ENCODE data around the gene PCSK5. TPM values are rescaled to one million over a fixed set of nuclear protein-coding genes. Genes with fewer than 3 reads are reported as not detected.

PCSK5 gene
- polyA plus RNA-seq, 1 donor (not counting 4 experiments of a cell fraction or from before 2014, with no cell fraction given), result 1.9 TPM

GRCh38 chr9:76399856-76400255 lies 509.4 kb downstream of the PCSK5 start:
- FAIRE-seq (no peak), DNase-seq (ENCODE audit: low read depth, low spot score) (no peak)
- H3K9me1 ChIP-seq (ENCODE audit: control insufficient read depth, extremely low read depth, insufficient read depth, low read length), result no peaks in the 10 kb centered on the region
- H3K9me3 ChIP-seq (ENCODE audit: control insufficient read depth, low read depth, low read length), result no peaks in the 10 kb centered on the region
- H3K9ac ChIP-seq (ENCODE audit: control insufficient read depth, extremely low read depth, insufficient read depth, low read length), result no peak overlapping the region
- peaks cover 10% of the 10 kb centered on the region for H3K4me1 ChIP-seq (ENCODE audit: control insufficient read depth, extremely low read depth, insufficient read depth, low read length)
- no peaks in the 10 kb centered on the region for H4K20me1 ChIP-seq (ENCODE audit: control insufficient read depth, extremely low read depth, insufficient read depth, low read length)
- H3K36me3 ChIP-seq (ENCODE audit: control insufficient read depth in 2 of 2, extremely low read depth in 1 of 2, insufficient read depth in 2 of 2, low read length in 2 of 2), result no peaks in the 10 kb centered on the region
- H3K4me3 ChIP-seq (ENCODE audit: control insufficient read depth in 2 of 3, extremely low read depth in 1 of 3, insufficient read depth in 2 of 3, low read depth in 1 of 3, low read length in 3 of 3), result no peak overlapping the region
- no peak overlapping the region for H3K4me2 ChIP-seq (ENCODE audit: control insufficient read depth, extremely low read depth, insufficient read depth, low read depth, low read length)
- H3K79me2 ChIP-seq (ENCODE audit: control insufficient read depth, insufficient read depth, low read length), result no peaks in the 10 kb centered on the region
- dilution Hi-C loops (cut with MboI; ENCODE audit: extremely low pct_ligation_motif_present, low sequenced_read_pairs), result no loop called here
- no peaks in the 10 kb centered on the region for H3K27me3 ChIP-seq (ENCODE audit: control insufficient read depth, extremely low read depth, insufficient read depth, low read length)
- no peak overlapping the region for H2AFZ ChIP-seq (ENCODE audit: control insufficient read depth, low read length)
- H3K27ac ChIP-seq (ENCODE audit: control insufficient read depth, insufficient read depth, low read length), result no peak overlapping the region
- TF ChIP-seq EZH2 (IDR thresholded peaks at IDR 0.05; ENCODE audit: low read length), result no peak
- TF ChIP-seq CTCF (optimal IDR thresholded peaks at IDR 0.05 in 1 of 3, IDR thresholded peaks at IDR 0.05 in 1 of 3, conservative IDR thresholded peaks at IDR 0.05 in 1 of 3; ENCODE audit: extremely low read depth in 1 of 3, insufficient read depth in 2 of 3, low read length in 3 of 3), result no peak

- DNase-seq (ENCODE audit: low read depth, low spot score) (no peak), FAIRE-seq (peak; percentile 80)
- no peak overlapping the region for H3K4me2 ChIP-seq (ENCODE audit: control insufficient read depth, extremely low read depth, insufficient read depth, low read depth, low read length)
- H3K9ac ChIP-seq (ENCODE audit: control insufficient read depth, extremely low read depth, insufficient read depth, low read length), result no peak overlapping the region
- H3K27me3 ChIP-seq (ENCODE audit: control insufficient read depth, extremely low read depth, insufficient read depth, low read length), result no peaks in the 10 kb centered on the region
- peaks cover 10% of the 10 kb centered on the region for H3K4me1 ChIP-seq (ENCODE audit: control insufficient read depth, extremely low read depth, insufficient read depth, low read length)
- dilution Hi-C loops (cut with MboI; ENCODE audit: extremely low pct_ligation_motif_present, low sequenced_read_pairs), result no loop called here
- no peaks in the 10 kb centered on the region for H3K36me3 ChIP-seq (ENCODE audit: control insufficient read depth in 2 of 2, extremely low read depth in 1 of 2, insufficient read depth in 2 of 2, low read length in 2 of 2)
- TF ChIP-seq CTCF (optimal IDR thresholded peaks at IDR 0.05 in 1 of 3, IDR thresholded peaks at IDR 0.05 in 1 of 3, conservative IDR thresholded peaks at IDR 0.05 in 1 of 3; ENCODE audit: extremely low read depth in 1 of 3, insufficient read depth in 2 of 3, low read length in 3 of 3), result no peak
- TF ChIP-seq EZH2 (IDR thresholded peaks at IDR 0.05; ENCODE audit: low read length), result no peak
- H3K27ac ChIP-seq (ENCODE audit: control insufficient read depth, insufficient read depth, low read length), result no peak overlapping the region
- no peaks in the 10 kb centered on the region for H3K79me2 ChIP-seq (ENCODE audit: control insufficient read depth, insufficient read depth, low read length)
- H4K20me1 ChIP-seq (ENCODE audit: control insufficient read depth, extremely low read depth, insufficient read depth, low read length), result no peaks in the 10 kb centered on the region
- H3K4me3 ChIP-seq (ENCODE audit: control insufficient read depth in 2 of 3, extremely low read depth in 1 of 3, insufficient read depth in 2 of 3, low read depth in 1 of 3, low read length in 3 of 3), result no peak overlapping the region
- H2AFZ ChIP-seq (ENCODE audit: control insufficient read depth, low read length), result no peak overlapping the region
- H3K9me3 ChIP-seq (ENCODE audit: control insufficient read depth, low read depth, low read length), result no peaks in the 10 kb centered on the region
- no peaks in the 10 kb centered on the region for H3K9me1 ChIP-seq (ENCODE audit: control insufficient read depth, extremely low read depth, insufficient read depth, low read length)
Measured at GRCh38 chr9:76400534-76401096, 510.1 kb downstream of the PCSK5 start.
